GM18951 (cell line): ENCODE results near the gene SNX19.

Experiments
- POLR2A ChIP-seq: IDR thresholded peaks from 4 replicates; pipeline ENCODE4 v1.6.1; 2011; ENCODE audit warnings: mild to moderate bottlenecking; ENCODE audit not compliant: insufficient read length, insufficient read depth; ENCODE audit errors: extremely low read depth
- in situ Hi-C: fragments of 300-500 bp; cut with MboI; formaldehyde crosslinking; loops from one replicate; pipeline ENCODE4 v1.12.0; 2022; ENCODE audit warnings: low sequenced_read_pairs, mixed read lengths, inconsistent platforms; ENCODE audit not compliant: unreplicated experiment

The SNX19 gene

DNA sequence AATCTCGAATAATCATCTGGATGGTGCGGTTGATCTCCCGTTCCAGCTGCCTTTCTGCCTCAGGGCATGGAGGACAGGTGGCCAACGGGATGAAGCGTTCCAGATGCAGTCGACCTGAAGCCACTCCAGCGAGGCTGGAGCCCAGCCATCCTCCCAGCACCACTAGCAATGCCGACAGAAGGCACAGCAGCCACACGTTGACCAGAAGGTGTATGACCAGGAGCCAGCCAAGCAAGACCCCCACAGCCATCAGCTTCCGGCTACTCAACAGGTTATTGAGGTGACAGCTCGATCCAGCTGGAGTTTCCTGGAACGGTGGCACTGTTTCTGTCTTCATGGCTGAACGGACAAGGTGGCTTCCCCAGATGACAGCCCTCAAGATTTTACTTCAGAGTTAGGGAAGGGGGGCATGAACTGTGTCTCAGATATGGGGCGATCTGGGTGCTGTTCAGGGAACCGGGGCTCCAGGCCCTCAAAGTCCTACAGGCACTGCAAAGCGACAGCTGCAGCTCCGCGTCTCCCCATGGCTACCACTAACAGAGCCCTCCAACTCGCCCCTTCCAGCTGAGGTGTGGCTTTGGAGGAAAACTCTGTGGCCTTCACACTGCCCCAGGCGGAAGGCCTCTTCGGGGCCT lies 559 bp downstream of the SNX19 start:
- no peak for TF ChIP-seq POLR2A
- in situ Hi-C loops, result no loop called here

DNA sequence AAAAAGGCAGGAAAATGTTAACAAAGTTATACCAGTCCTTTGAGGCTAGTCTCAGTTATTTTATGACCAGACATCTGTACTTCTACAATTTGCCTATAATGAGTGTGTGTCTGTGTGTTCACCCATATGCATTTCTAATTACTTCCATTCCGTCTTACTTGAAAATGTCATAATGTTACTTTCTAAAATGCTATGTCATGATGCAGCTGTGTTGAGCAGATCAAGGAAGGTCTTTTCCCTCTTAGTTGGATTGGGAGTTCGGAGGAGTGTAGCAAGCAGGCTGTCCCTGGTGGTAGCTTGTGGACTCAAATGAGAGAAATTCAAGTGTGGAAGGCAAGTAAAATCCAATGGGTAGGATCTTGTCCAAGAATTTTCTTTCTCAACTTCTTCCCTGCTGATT lies 3.0 kb downstream of the SNX19 start:
- in situ Hi-C loops, result no loop called here
- TF ChIP-seq POLR2A, result no peak

DNA sequence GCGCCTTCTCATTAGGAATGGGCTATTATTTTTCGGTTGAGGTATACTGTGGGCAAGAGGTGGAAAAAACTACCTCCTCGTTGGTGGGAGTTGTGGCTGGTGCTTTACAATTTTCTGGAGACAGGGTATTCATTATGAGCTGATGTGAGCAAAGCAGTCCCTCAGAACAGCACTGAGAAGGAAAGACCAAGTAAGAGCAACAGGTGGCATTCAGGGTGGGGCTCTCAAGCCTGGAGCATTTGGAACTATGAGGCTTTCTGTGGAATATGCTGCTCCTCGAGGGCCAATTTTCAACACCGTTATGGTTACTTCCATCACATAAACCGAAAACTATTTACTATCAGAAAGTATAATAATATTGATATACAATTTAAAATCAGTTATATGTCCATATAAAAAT lies 3.7 kb downstream of the SNX19 start:
- in situ Hi-C loops, result no loop called here
- no peak for TF ChIP-seq POLR2A

DNA sequence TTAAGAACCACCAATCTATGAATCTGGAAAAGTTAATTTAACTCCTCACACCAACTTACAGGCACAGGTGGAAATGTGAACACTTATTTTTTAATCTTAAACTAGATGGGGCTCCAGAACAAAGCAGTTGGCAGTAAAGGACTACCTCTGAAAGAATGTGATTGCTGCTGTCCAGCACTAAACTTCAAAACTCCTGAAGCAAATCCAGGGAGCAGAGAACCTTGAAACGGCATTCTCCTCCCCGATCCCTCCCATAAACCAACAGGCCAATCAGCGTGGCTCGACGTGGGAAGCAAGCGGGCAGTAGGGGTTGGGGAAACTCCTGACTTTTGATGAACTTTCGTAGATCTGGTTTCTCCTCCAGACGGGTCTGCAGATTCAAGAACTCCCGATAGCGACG lies 5.0 kb downstream of the SNX19 start:
- in situ Hi-C loops, result no loop called here
- no peak for TF ChIP-seq POLR2A

DNA sequence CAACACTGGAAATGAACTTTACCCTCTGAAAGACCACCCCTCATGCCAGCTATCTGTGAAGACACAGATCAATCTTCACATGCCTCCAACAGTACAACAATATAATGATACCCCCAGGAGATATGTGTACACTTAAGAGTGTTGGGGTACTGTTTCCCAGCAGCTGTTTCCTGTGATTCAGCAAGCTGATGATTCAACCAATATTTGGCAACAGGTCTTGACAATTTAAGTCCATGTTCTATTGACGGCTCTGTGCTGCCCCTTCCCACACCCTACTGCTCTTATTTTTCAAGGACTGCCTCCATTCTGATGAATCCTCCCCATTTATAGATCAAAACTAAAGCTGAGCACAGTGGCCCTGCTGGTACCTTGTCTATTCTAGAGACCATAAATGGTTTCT lies 6.6 kb downstream of the SNX19 start:
- TF ChIP-seq POLR2A, result no peak
- in situ Hi-C loops, result no loop called here

DNA sequence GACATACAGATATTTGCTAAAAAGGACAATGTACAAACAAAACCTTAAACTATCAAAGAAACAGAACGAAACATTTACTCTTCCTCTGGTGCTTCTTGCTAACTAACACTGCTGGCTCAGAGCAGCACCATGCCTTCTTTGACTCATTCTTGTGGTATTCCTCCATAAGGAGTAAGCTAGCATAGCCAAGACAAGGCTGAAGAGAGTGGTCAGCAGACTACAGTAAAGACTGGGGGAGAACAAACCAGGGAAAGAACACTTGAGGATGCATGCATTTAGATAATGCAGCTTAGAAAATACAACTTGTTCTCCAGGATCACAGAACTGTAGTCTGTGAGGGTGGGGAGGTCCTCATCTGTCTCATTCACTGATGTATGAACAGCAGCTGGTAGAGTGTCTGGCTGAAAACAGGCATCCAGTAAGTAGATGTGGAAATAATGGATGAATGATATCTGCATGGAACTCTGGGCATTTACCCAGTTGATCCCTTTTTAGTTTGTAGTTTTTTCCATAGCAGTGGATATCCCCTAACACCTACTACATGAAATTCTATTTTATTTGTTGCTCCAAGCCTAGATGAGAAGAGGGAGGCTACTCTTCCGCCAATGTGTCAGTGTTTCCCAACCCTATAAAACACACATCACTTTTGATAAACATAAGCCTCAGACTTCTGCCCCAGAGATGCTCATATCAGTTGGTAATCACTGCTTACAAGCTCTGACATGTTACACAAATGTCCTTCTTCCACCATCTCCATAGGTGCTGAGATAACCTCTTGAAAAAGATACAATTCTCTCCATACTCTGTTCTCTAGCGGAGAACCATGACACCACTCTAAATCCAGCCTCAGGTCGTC lies 7.3 kb downstream of the SNX19 start:
- TF ChIP-seq POLR2A, result no peak
- in situ Hi-C loops, result no loop called here

DNA sequence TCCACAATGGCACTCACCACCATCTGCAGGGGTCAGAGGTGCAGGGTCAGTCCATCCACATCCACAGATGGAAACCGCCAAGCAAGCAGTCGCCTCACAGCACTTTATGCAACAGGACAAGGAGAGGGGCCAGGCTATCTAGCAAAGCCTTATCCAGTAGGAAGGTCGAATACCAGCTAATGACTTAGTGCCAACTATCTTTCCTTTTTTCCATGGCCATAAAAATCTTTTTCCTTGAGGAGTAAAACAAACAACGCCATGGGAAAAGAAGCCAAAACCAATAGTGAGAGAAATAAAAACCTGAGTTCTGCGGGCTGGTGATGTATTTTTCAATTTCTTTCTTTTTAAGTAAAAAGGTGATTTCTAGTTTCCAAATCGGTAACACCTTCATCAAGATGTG lies 8.2 kb downstream of the SNX19 start:
- no peak for TF ChIP-seq POLR2A
- in situ Hi-C loops, result no loop called here

DNA sequence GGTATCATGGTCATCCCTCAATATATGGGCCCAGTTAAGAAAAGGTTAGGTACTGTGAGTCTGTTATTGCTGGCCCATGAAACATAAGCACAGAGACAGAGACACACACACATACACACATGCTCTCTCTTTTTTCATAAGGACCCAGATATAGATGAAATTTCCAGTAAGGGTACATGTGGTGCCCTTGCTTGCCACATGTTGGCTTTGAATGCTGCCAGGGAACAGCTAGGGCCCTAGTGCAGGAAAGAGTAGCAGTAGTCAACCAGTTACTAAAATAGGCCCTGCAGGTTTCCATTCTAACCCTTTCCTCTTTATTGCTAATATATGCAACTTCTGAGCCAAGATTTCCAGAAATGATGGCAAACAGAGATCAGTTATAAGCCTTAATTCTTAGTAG lies 9.1 kb downstream of the SNX19 start:
- in situ Hi-C loops, result no loop called here
- no peak for TF ChIP-seq POLR2A

DNA sequence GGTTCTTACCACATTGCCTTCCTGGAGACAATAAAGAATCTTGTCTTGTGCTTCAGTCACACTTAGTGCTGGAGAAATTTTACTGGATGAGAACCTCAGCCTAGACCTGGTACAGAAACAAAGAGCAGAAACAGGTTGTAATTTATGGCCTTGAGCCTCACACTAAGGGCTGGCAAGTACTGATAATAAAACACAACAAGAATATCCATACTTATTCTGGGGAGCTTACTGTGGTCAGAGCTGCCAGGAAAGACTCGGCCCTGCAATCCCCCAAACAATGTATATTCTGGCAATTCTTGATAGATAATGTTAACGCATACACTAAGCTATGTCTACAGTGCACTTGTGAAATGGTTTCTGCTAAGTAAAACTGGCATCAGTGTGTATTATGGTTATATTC lies 9.7 kb downstream of the SNX19 start:
- in situ Hi-C loops, result no loop called here
- TF ChIP-seq POLR2A, result no peak

DNA sequence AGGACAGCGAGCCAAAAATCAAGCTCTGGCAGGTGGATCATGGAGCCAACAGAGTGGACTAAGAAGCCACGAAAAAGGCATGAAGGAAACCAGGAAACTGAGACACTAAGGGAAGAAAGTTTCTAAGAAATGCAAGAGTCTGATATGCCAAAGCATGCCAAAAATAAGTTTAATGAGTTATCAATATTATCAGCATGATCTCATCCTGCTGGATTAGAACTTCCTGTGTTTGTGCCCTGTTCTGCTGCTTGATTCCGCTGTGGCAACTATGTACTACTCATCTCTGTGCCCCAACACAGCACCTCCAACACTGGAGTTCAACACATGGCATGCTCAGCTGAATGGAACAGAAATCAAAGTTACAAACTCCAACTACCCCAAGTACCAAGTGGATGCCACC lies 10.8 kb downstream of the SNX19 start:
- no peak for TF ChIP-seq POLR2A
- in situ Hi-C loops, result no loop called here

DNA sequence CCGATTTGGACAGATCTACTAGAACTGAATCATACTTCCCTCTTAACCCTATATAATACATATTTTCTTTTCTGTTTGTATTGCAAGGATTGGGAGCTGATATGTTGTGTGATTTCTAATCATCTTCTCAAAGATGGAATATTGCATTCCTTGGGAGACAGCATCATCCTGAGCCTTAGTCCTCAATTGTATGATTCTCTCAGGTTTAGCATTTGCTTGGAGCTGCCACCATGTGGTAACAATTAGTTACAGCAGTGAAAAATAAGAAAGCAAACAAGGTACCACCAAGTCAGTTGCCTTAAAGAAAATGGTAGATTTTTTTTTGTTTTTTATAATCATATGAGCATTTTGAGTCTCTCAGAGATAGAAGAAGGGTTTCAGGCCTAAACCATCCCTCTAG lies 11.9 kb downstream of the SNX19 start:
- in situ Hi-C loops, result no loop called here
- TF ChIP-seq POLR2A, result no peak

DNA sequence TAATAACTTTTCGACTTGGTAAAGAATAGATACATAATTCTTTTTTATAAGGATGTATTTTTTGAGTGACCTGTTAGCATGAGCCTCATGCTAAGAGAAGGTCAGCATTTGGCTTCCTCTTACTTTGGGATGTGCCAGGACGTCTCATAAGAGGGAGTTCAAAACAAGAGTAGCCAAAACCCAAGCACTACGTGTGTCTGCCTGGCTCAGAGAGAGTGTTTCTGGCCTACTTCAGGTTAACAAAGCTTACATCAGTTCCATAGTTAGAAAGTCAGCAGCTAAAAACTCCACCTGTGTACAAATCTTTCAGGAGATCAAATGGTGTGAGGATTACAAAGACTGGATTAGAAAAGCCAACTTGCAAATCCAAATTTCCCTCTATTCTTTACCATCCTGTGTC lies 13.9 kb downstream of the SNX19 start:
- in situ Hi-C loops, result no loop called here
- no peak for TF ChIP-seq POLR2A

DNA sequence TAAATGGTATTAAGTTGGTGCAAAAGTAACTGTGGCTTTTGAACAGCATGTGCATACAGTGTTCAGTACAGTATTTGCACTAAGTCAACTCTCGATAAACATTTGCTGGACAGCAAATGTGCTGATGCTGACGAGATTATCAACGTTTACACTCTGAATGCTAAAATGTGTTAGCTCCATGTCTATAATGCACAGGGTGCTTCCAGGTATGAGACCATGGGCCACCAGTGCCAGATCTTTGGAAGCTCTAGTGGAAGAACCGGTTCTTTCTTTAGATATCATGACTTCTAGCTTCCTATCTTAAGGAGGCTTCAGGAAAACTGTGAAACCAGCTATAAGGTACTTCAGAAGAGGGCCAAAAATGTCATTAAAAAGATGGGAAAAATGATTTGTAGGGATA lies 17.2 kb downstream of the SNX19 start:
- no peak for TF ChIP-seq POLR2A
- in situ Hi-C loops, result no loop called here

DNA sequence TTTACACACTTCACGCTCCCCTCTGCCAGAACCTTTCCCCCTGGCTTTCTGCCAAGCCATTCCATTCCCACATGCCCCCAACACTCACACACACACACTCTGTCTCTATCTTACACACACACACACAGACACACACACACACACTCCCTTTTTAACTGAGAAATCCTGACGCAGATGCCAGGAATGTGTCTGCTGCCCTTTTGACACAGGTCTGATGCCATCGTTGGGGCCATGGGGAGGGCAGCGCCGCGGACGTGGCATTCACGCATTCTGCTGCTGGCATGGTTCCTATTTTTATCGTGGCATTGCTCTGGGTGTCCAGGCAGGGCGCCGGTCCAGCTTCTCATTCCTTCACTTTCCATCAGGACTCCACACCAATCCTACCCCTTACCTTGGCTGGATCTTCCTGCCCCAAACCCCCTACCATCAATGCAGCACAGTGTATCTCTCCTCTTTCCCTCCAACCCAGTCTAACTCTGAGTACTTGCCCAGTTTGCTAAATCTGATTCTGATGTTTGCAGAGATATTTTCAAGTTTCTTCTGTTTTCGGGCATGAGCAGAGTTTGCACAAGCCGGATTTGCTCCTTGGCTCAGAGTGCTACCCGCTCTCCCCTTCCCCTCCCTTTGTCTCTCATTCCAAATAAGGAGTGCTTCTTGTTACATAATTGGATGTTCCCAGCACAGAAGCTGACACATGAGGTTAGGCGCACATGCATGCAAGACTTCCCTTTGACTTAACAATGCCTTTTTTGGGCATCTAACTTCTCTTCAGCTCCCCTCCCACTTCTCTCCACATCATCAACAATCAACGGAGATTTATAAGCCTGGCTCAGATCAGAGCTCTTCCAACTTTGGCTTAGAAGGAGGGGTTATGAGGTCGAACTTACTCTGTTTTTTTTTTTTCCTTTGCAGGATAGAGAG lies 18.8 kb downstream of the SNX19 start:
- TF ChIP-seq POLR2A, result no peak
- in situ Hi-C loops, result no loop called here
